ENCODE data around the gene IL17RA.

The IL17RA gene

GRCh38 chr22:17157714-17158113 lies 72.9 kb downstream of the IL17RA start:
- no peak for DNase-seq (ENCODE audit: low read depth)

DNA sequence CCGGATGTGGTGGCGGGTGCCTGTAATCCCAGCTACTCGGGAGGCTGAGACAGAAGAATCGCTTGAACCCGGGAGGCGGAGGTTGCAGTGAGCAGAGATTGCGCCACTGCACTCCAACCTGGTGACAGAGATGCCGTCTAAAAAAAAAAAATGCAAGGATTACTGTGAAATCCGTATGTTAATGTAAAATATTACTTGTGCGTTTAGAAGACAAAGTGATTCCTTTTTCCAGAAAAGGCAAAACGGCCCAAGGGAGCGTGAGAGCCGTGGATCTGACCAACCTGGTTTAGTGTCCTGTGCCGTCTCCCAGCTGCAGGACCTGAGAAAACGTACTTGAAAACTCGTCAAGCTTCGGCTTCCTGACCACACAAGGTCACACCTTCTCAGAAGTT lies 73.4 kb downstream of the IL17RA start:
- no peak for DNase-seq (ENCODE audit: low read depth)

GRCh38 chr22:17158568-17159503 lies 74.0 kb downstream of the IL17RA start, which contains the start of gene HDHD5:
Gene HDHD5, minus strand, starts transcription at chr22:17159277. Its CDS starts 26 bp downstream, at chr22:17159251.
- DNase-seq (ENCODE audit: low read depth): peak; percentile 51

DNA sequence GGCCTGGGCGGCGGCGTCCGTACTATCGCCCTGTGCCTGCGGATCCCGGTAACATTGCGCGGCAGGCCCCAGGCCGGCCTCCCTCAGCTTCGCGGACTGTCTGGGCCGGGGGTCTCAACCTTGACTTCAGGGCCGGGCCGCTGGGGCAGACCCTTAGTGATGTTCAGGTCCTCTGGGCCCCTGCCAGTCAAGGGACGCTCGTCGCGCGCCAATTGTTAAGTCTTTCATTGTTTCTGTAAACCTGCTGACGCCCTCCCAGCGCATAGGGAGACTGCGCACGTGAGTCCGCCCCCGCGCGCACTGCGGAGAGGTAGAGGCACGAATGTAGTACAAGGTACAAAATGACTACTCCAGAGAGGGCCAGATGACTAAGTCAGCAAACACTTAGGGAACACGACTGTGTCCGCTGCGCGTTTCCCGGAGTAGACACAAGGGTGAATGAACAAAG lies 74.7 kb downstream of the IL17RA start:
- no peak for DNase-seq (ENCODE audit: low read depth)

GRCh38 chr22:17161991-17162390 lies 77.2 kb downstream of the IL17RA start:
- DNase-seq (ENCODE audit: low read depth): no peak

DNA sequence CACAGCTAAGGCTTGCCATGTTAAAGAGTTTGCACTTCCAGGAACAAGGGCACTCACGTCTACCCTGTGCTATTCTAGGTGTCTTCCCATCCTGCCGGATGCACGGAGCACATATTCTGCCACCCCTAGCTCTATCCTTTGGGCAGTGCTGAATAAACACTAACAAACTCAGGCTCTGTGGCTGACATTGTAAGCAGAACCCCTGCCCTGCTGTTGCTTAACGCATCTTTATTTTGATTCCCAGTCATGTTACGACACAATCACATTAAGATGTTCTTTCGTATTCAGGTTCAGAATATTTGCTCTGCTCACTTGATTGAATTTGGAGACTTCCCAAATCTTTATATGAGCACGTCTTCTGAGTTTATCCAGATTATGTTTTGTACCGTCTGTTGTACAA lies 77.9 kb downstream of the IL17RA start:
- no peak for DNase-seq (ENCODE audit: low read depth)

GRCh38 chr22:17164392-17165024 lies 79.7 kb downstream of the IL17RA start:
- DNase-seq (ENCODE audit: low read depth): no peak

All from fibroblast of the conjunctiva (primary cell).